Prostate gland (tissue), 2 donors: Measurements from ENCODE around the gene ZNF415. TPM values are rescaled to one million over a fixed set of nuclear protein-coding genes. Genes with fewer than 3 reads are reported as not detected.
A peak's percentile ranks its signal among the peaks of the same experiment; 100 is the strongest.

Experiments
- DNase-seq: peaks from one replicate; pipeline ENCODE4 v3.0.0-alpha.2; 2019; ENCODE audit warnings: low spot score
- H3K27ac ChIP-seq, 2 donors: fragments of 200-600 bp; sonication (generic); 2 replicates each; pipeline ENCODE4 v1.5.1; 2017 to 2019
- H3K27me3 ChIP-seq: fragments of 200-600 bp; sonication (generic); replicated peaks from 2 replicates; pipeline ENCODE4 v1.5.1; 2019; ENCODE audit not compliant: insufficient read depth
- H3K36me3 ChIP-seq, 2 donors: fragments of 200-600 bp; sonication (generic); 1 replicate in 1 of 2; 2 replicates in 1 of 2; pipeline versions ENCODE4 v1.5.1 to v1.8.1; 2017 to 2019
- H3K4me1 ChIP-seq: fragments of 200-600 bp; sonication (generic); replicated peaks from 2 replicates; pipeline ENCODE4 v1.5.1; 2019
- H3K4me3 ChIP-seq, 2 donors: fragments of 200-600 bp; sonication (generic); 2 replicates each; pipeline ENCODE4 v1.5.1; 2017 to 2019
- H3K9me3 ChIP-seq: fragments of 200-600 bp; sonication (generic); 2 replicates; pipeline ENCODE4 v1.5.1; 2017
- POLR2A ChIP-seq: fragments of 450-650 bp; IDR thresholded peaks from one replicate; pipeline ENCODE4 v1.6.1; 2016; ENCODE audit warnings: antibody characterized with exemption, mild to moderate bottlenecking
- POLR2AphosphoS5 ChIP-seq: sonication (generic); formaldehyde crosslinking; IDR thresholded peaks from one replicate; pipeline ENCODE4 v1.6.1; 2017; ENCODE audit warnings: antibody characterized with exemption
- WGBS: methylation state at CpG from one replicate; pipeline ENCODE4 v1.1.5; 2018; 5-methylcytosine and 5-hydroxymethylcytosine counted together
- intact Hi-C: fragments of 100-400 bp; cut with DNase I; formaldehyde crosslinking; loops from one replicate; pipeline ENCODE4 v1.14.2; 2022
- total RNA-seq, 2 donors: library from RNA; depleted of rRNA; stranded (reverse); fragments of >200 nt; gene quantifications; one replicate each; pipeline ENCODE4 v1.1.0, GENCODE V29; 2016

Gene ZNF415
- total RNA-seq, 2 donors from 2014 or later = 13.7 to 22.8 TPM

- H3K27me3 ChIP-seq = no peaks in the 10 kb centered on the region
- TF ChIP-seq POLR2A (no peak), POLR2AphosphoS5 (peak; percentile 34)
- intact Hi-C loops = no loop called here
- peak; percentile 46 for DNase-seq
- H3K9me3 ChIP-seq = no peaks in the 10 kb centered on the region
- WGBS = 2% methylated on average over 59 of the region's 59 CpGs
- H3K4me1 ChIP-seq = no peaks in the 10 kb centered on the region
- H3K4me3 ChIP-seq = peak overlapping the region; percentile 16 to 32
- no peak overlapping the region for H3K27ac ChIP-seq
- H3K36me3 ChIP-seq = no peaks in the 10 kb centered on the region
Measured at GRCh38 chr19:53057904-53058580, 74.7 kb downstream of the ZNF415 start.

Other genes with a start within 250 kb of the ZNF415 start
- gene ZNF320, start 235.3 kb downstream of the ZNF415 start, total RNA-seq = 10 to 100 TPM; 20.0 to 42.9 TPM
- 10 to 100 TPM; 21.4 to 34.5 TPM for gene ZNF888, start 209.5 kb downstream of the ZNF415 start, total RNA-seq
- 10 to 100 TPM; 15.8 to 31.8 TPM for gene ZNF816, start 170.0 kb downstream of the ZNF415 start, total RNA-seq
- gene ERVV-1, start 119.0 kb downstream of the ZNF415 start, total RNA-seq = under 1 TPM in 1 of 2 donors, not detected in 1; 0.40 TPM
- not detected for gene ERVV-2, start 88.2 kb downstream of the ZNF415 start, total RNA-seq
- 10 to 100 TPM; 26.0 to 93.4 TPM for gene ZNF160, start 29.5 kb downstream of the ZNF415 start, total RNA-seq
- 10 to 100 TPM in 1 of 2 donors, 1 to 10 TPM in 1; 9.3 to 14.4 TPM for gene ZNF347, start 26.1 kb upstream of the ZNF415 start, total RNA-seq
- 10 to 100 TPM in 1 of 2 donors, 1 to 10 TPM in 1; 4.7 to 26.1 TPM for gene ZNF665, start 60.4 kb upstream of the ZNF415 start, total RNA-seq
- gene ZNF677, start 122.0 kb upstream of the ZNF415 start, total RNA-seq = 10 to 100 TPM; 28.1 to 35.8 TPM
- 1 to 10 TPM in 1 of 2 donors, not detected in 1; 1.2 TPM for gene VN1R2, start 125.4 kb upstream of the ZNF415 start, total RNA-seq
- gene VN1R4, start 134.8 kb upstream of the ZNF415 start, total RNA-seq = not detected
- gene ZNF845, start 200.8 kb upstream of the ZNF415 start, total RNA-seq = 1 to 10 TPM; 6.5 to 7.8 TPM
- 10 to 100 TPM in 1 of 2 donors, 1 to 10 TPM in 1; 7.8 to 20.4 TPM for gene ZNF525, start 232.8 kb upstream of the ZNF415 start, total RNA-seq